PC-3 (cell line): Measurements from ENCODE around the gene STAT6. TPM values are rescaled to one million over a fixed set of nuclear protein-coding genes. Genes with fewer than 3 reads are reported as not detected.

Experiments used
- ATAC-seq: fragments of 200-7000 bp; cut with Tn5 transposase; 2 replicates; pipeline ENCODE4 v1.9.1; 2020; ENCODE audit warnings: mild to moderate bottlenecking, moderate library complexity
- BruUV-seq: library from RNA; stranded (reverse); fragments of 400-500 nt; replicated peaks from 2 replicates; lab custom pipeline; 2021; lab: Mats Ljungman, UMichigan
- CTCF ChIA-PET: fragments of 300-600 bp; sonication (Branson Sonifier 250); formaldehyde crosslinking; loops from one replicate; lab custom pipeline; 2022; ENCODE audit warnings: antibody characterized with exemption; lab: Charles Lee
- POLR2A ChIA-PET: fragments of 300-600 bp; sonication (Branson Sonifier 250); formaldehyde crosslinking; loops from one replicate; lab custom pipeline; 2022; ENCODE audit warnings: antibody characterized with exemption; ENCODE audit not compliant: unreplicated experiment; lab: Charles Lee
- DNase-seq: peaks from one replicate; pipeline ENCODE4 v3.0.0-alpha.2; 2015
- H2AFZ ChIP-seq: fragments of 300-600 bp; sonication (generic); 2 replicates; pipeline ENCODE4 v1.6.0; 2016; ENCODE audit warnings: antibody characterized with exemption, low read length
- H3F3A ChIP-seq: fragments of 300-600 bp; sonication (generic); one replicate; pipeline ENCODE4 v1.6.0; 2017; ENCODE audit warnings: antibody characterized with exemption, low read length, control low read depth, mild to moderate bottlenecking; ENCODE audit not compliant: unreplicated experiment
- H3K27ac ChIP-seq: fragments of 300-600 bp; sonication (generic); 2 replicates; pipeline ENCODE4 v1.5.1; 2016; ENCODE audit warnings: mild to moderate bottlenecking, low read length
- H3K27me3 ChIP-seq: fragments of 300-600 bp; sonication (generic); 2 replicates; pipeline ENCODE4 v1.6.1; 2016; ENCODE audit warnings: low read length, mixed read lengths
- H3K36me3 ChIP-seq: fragments of 300-600 bp; sonication (generic); 2 replicates; pipeline ENCODE4 v1.6.1; 2016; ENCODE audit warnings: low read depth, mixed run types, low read length, mixed read lengths
- H3K4me1 ChIP-seq: fragments of 300-600 bp; sonication (generic); 2 replicates; pipeline ENCODE4 v1.5.1; 2016; ENCODE audit warnings: low read length; ENCODE audit not compliant: insufficient read depth
- H3K4me2 ChIP-seq: fragments of 300-600 bp; sonication (generic); 2 replicates; pipeline ENCODE4 v1.6.0; 2016; ENCODE audit warnings: low read length
- H3K4me3 ChIP-seq: fragments of 300-600 bp; sonication (generic); 2 replicates; pipeline ENCODE4 v1.5.1; 2016; ENCODE audit warnings: mild to moderate bottlenecking, low read length, mixed read lengths
- H3K79me2 ChIP-seq: fragments of 300-600 bp; sonication (generic); 2 replicates; pipeline ENCODE4 v1.6.1; 2017; ENCODE audit warnings: low read length, mixed read lengths
- H3K9ac ChIP-seq: fragments of 300-600 bp; sonication (generic); 2 replicates; pipeline ENCODE4 v1.6.0; 2016; ENCODE audit warnings: mild to moderate bottlenecking, low read length
- H3K9me2 ChIP-seq: fragments of 300-600 bp; sonication (generic); replicated peaks from 2 replicates; pipeline ENCODE4 v1.6.1; 2016; ENCODE audit warnings: mixed run types, low read length, mixed read lengths
- H3K9me3 ChIP-seq: fragments of 300-600 bp; sonication (generic); 2 replicates; pipeline ENCODE4 v1.6.1; 2016; ENCODE audit warnings: low read length, mixed read lengths
- H4K20me1 ChIP-seq: fragments of 300-600 bp; sonication (generic); 2 replicates; pipeline ENCODE4 v1.6.1; 2016; ENCODE audit warnings: low read length, mixed read lengths
- EZH2 ChIP-seq: fragments of 300-600 bp; sonication (generic); IDR thresholded peaks from one replicate; pipeline ENCODE4 v1.6.1; 2017; ENCODE audit warnings: antibody characterized with exemption, mild to moderate bottlenecking, low read length; ENCODE audit not compliant: unreplicated experiment
- EZH2phosphoT487 ChIP-seq: fragments of 300-600 bp; sonication (generic); IDR thresholded peaks from 2 replicates; pipeline ENCODE4 v1.6.1; 2018; ENCODE audit warnings: mild to moderate bottlenecking, antibody characterized with exemption, low read length, borderline replicate concordance
- intact Hi-C: fragments of 100-400 bp; cut with micrococcal nuclease; formaldehyde crosslinking; loops from 2 replicates; pipeline ENCODE4 v1.9.0; 2023
- total RNA-seq: library from RNA; depleted of rRNA; stranded (reverse); fragments of >200 nt; gene quantifications from 2 replicates; pipeline ENCODE4 v1.2.3, GENCODE V29; 2014
- TF ChIP-seq, protein P1 (sequence below): fragments of 300-600 bp; sonication (generic); conservative IDR thresholded peaks from 2 replicates; pipeline ENCODE4 v1.5.1; 2017; ENCODE audit warnings: antibody characterized with exemption, low read depth, mild to moderate bottlenecking, low read length

STAT6 gene
- total RNA-seq, 1 experiment from 2014 or later, result 28.4 TPM

DNA sequence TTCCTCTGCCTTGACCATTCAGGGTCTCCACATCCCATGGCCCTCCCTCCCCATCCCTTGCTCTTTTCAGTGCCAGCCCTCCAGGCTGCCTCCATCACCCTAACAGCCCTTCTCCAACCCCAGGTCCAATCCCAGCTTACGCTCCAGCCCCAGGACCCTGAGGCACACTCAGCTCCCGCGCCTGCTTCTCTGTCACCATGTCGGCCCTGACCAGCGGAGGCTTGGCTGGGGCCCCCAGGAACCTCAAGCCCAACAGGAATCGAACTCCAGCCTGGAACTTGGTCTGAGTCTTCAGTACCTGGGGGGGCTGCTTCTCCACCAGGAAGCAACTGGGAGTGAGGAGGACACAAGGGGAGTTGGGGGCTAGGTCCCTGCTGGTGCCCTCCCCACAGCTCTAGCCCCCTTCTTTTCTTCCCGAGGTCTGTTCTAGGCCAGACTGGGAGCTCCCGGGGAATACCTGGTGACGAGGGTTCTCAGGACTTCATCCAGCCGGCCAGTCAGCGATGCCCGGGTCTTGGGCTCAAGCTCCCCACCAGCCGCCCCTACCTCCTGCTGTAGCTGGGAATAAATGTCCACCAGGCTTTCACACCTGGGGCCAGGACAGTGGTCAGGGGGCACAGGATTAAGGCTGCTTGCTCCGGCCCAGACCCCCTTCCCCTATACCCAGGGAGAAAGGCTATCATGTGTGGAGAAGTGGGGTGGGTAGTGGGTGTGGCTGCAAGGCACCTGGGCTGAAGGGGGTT, 6.0 kb downstream of the STAT6 start:
- H3K27ac ChIP-seq, result no peak overlapping the region
- DNase-seq (no peak), ATAC-seq (no peak)
- TF ChIP-seq, protein P1, sequence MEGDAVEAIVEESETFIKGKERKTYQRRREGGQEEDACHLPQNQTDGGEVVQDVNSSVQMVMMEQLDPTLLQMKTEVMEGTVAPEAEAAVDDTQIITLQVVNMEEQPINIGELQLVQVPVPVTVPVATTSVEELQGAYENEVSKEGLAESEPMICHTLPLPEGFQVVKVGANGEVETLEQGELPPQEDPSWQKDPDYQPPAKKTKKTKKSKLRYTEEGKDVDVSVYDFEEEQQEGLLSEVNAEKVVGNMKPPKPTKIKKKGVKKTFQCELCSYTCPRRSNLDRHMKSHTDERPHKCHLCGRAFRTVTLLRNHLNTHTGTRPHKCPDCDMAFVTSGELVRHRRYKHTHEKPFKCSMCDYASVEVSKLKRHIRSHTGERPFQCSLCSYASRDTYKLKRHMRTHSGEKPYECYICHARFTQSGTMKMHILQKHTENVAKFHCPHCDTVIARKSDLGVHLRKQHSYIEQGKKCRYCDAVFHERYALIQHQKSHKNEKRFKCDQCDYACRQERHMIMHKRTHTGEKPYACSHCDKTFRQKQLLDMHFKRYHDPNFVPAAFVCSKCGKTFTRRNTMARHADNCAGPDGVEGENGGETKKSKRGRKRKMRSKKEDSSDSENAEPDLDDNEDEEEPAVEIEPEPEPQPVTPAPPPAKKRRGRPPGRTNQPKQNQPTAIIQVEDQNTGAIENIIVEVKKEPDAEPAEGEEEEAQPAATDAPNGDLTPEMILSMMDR, result no peak
- TF ChIP-seq EZH2phosphoT487 (no peak), EZH2 (no peak)
- H3F3A ChIP-seq, result no peaks in the 10 kb centered on the region
- no peak overlapping the region for H3K9ac ChIP-seq
- ChIA-PET POLR2A (no interaction called here), CTCF (no interaction called here)
- H3K36me3 ChIP-seq, result no peaks in the 10 kb centered on the region
- H3K4me2 ChIP-seq, result no peak overlapping the region
- intact Hi-C loops, result no loop called here
- no TSS peak for BruUV-seq
- H3K9me3 ChIP-seq, result no peaks in the 10 kb centered on the region
- H3K27me3 ChIP-seq, result no peaks in the 10 kb centered on the region
- H4K20me1 ChIP-seq, result no peaks in the 10 kb centered on the region
- no peak overlapping the region for H2AFZ ChIP-seq
- H3K4me1 ChIP-seq, result peaks cover 15% of the 10 kb centered on the region
- H3K4me3 ChIP-seq, result no peak overlapping the region
- H3K9me2 ChIP-seq, result no peaks in the 10 kb centered on the region
- no peaks in the 10 kb centered on the region for H3K79me2 ChIP-seq

DNA sequence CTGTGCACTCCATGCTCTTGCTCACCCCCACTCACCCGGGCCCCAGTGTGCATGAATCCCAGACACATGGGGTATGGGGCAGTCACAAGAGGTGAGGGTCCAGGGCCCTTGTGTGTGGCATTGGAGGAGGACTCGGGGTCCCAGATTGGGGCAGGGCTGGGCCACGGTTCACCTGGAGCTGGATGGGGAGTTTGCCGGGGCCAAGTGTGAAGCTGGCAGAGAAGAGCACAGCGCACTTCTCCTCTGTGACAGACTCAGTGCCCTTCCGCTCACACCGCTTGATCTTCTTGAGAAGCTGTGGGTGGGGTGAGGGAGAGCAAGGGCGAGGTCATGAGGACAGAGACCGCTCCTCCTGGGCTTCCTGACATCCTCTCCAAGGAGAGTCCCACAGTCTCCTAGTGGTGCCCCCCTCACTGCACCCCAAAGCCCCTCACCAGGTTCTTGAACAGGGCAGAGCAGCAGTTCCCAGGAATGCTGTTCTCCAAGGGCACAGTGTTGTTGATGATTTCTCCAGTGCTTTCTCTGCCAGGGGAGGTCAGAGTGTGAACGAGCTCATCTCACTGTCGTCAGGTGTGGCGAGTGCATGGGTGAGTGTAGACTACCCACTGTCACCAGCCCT, 6.8 kb downstream of the STAT6 start:
- no peaks in the 10 kb centered on the region for H4K20me1 ChIP-seq
- no peaks in the 10 kb centered on the region for H3K9me3 ChIP-seq
- H3K9ac ChIP-seq, result no peak overlapping the region
- no peaks in the 10 kb centered on the region for H3K36me3 ChIP-seq
- H2AFZ ChIP-seq, result no peak overlapping the region
- intact Hi-C loops, result no loop called here
- no TSS peak for BruUV-seq
- H3K27me3 ChIP-seq, result no peaks in the 10 kb centered on the region
- TF ChIP-seq, protein P1, result no peak
- TF ChIP-seq EZH2 (no peak), EZH2phosphoT487 (no peak)
- no peak overlapping the region for H3K4me2 ChIP-seq
- ATAC-seq (no peak), DNase-seq (no peak)
- no peak overlapping the region for H3K4me3 ChIP-seq
- no peaks in the 10 kb centered on the region for H3F3A ChIP-seq
- CTCF ChIA-PET, result no interaction called here
- no peak overlapping the region for H3K27ac ChIP-seq
- H3K9me2 ChIP-seq, result no peaks in the 10 kb centered on the region
- POLR2A ChIA-PET, result no interaction called here
- no peaks in the 10 kb centered on the region for H3K79me2 ChIP-seq
- H3K4me1 ChIP-seq, result peaks cover 11% of the 10 kb centered on the region

DNA sequence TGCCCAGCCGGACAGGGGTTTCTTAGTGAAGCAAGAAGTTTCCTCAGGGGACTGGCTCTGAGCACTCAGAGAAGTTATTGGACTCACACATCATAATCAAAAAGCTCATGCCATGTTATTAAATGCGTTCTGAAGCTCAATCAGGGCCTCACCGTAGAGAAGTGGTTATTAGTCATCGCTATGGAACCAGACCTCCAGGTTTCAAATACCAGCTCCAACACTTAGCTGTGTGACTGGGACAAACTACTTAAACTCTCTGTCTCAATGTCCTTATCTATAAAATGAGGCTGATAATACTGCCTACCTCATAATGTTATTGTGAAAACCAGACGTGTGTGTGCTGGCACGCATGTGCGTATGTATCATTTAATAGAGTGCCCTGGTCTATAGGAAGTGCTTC, 7.3 kb downstream of the STAT6 start:
- H3K27ac ChIP-seq, result no peak overlapping the region
- H3K4me1 ChIP-seq, result peaks cover 16% of the 10 kb centered on the region
- no peaks in the 10 kb centered on the region for H3F3A ChIP-seq
- no TSS peak for BruUV-seq
- H2AFZ ChIP-seq, result no peak overlapping the region
- no peaks in the 10 kb centered on the region for H3K36me3 ChIP-seq
- no peaks in the 10 kb centered on the region for H3K9me2 ChIP-seq
- H3K9me3 ChIP-seq, result no peaks in the 10 kb centered on the region
- no peaks in the 10 kb centered on the region for H3K79me2 ChIP-seq
- H3K9ac ChIP-seq, result no peak overlapping the region
- CTCF ChIA-PET, result no interaction called here
- POLR2A ChIA-PET, result no interaction called here
- H3K27me3 ChIP-seq, result no peaks in the 10 kb centered on the region
- intact Hi-C loops, result no loop called here
- H3K4me3 ChIP-seq, result no peak overlapping the region
- no peak overlapping the region for H3K4me2 ChIP-seq
- ATAC-seq (no peak), DNase-seq (no peak)
- TF ChIP-seq EZH2 (no peak), EZH2phosphoT487 (no peak)
- TF ChIP-seq, protein P1, result no peak
- no peaks in the 10 kb centered on the region for H4K20me1 ChIP-seq
